HG03378 (cell line): ENCODE data around the gene TMEM221.

ENCODE experiments used
- ATAC-seq: cut with Tn5 transposase; IDR thresholded peaks from one replicate; pipeline ENCODE4 v1.9.1; 2021; ENCODE audit warnings: mild to moderate bottlenecking, moderate library complexity; ENCODE audit not compliant: unreplicated experiment

Gene TMEM221

DNA sequence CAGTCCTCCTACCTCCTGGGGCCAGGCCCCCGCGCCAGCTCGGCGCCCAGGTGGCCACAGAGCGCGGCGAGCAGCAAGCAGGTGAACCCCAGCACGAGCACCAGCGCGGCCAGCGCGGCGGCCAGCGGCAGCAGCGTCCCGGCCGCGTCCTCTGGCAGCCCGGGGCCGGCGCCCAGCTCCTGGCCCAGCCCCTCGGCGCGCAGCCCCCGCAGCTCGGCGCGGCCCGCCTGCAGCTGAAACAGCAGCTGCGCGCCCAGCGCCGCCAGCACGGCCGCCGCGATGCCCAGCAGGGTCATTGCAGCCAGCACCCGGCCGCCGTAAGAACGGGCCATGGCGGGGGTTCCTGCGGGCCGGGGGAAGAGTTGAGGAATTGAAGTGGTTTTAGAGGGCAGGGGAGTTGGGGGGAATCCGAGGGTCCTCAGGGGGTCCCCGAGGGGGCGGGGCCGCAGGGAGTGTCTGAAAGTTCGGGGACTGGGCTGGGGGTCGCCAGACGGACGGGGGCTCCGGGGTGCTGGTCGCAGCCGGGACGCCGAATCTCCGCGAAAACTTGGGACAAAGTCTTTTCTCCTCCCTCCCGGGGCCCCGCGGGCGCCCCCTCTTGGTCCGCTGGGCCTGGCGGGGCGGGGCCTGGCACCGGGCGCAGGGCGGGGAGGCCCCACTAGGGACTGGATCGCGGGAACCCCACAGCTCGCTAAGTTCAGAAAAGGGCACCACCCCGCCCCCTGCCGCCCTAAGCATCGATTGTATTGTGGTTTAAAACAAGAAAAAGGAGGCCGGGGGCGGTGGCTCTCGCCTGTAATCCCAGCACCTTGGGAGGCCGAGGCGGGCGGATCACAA, at the start of gene TMEM221:
TMEM221 (minus strand) TSS at position 538 of the 837 bp plus-strand sequence; CDS start at position 332, 206 bp downstream.
- no peak for ATAC-seq

GRCh38 chr19:17497149-17497798, 48.8 kb upstream of the TMEM221 start:
- ATAC-seq = no peak

GRCh38 chr19:17496337-17496997, 48.0 kb upstream of the TMEM221 start:
- ATAC-seq = no peak

DNA sequence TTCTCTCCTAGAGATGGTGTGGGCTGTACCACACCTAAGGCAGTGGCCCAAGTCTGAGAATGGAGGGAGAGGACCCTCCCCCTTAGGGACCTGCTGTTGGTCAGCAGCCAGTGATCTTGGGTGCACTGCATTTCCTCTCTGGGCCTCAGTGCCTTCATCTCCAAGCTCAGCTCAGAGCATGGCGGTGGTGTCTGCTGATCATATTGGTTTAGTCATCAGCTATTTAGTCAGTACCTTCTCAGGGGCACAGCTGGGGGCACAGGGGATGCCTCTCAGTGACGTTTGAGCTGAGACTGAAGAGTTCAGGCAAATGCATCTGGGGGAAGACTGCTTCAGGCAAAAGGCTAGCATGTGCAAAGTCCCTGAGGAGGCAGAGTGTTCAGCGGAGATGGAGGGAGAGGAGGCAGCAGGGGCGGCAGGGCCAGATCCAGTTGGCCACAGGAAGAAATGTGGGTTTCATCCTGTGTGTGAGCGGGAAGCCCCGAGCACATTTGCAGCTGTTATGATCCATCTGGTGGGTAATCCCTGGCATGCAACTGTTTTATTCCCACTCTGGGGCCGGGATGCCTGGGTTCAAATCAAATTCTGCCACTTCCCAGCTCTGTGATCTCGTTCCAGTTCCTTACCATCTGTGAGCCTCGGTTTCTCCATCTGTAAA, 47.3 kb upstream of the TMEM221 start:
- no peak for ATAC-seq

DNA sequence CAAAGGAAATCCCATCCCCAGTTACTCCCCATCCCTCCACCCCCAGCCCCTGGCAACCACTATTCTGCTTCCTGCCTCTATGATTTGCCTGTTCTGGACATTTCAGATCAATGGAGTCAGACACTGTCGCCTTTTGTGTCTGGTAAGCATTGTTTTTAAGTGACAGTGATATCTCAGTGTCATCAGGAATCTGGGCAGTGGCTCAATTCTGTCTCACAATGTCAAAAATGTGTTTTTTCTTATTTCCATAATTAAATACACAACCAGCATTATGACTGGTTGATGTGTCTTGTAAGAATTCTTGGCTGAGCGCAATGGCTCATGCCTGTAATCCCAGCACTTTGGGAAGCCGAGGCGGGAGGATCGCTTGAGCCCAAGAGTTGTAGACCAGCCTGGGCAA, 42.8 kb upstream of the TMEM221 start:
- no peak for ATAC-seq

- no peak for ATAC-seq
These were observed 41.9 kb upstream of the TMEM221 start for GRCh38 chr19:17490411-17490810.

GRCh38 chr19:17489392-17490030, 41.0 kb upstream of the TMEM221 start:
- ATAC-seq = no peak

- ATAC-seq = no peak
These were observed 40.3 kb upstream of the TMEM221 start for GRCh38 chr19:17488593-17489391.

- no peak for ATAC-seq
These were observed 39.0 kb upstream of the TMEM221 start for GRCh38 chr19:17487284-17488121.

DNA sequence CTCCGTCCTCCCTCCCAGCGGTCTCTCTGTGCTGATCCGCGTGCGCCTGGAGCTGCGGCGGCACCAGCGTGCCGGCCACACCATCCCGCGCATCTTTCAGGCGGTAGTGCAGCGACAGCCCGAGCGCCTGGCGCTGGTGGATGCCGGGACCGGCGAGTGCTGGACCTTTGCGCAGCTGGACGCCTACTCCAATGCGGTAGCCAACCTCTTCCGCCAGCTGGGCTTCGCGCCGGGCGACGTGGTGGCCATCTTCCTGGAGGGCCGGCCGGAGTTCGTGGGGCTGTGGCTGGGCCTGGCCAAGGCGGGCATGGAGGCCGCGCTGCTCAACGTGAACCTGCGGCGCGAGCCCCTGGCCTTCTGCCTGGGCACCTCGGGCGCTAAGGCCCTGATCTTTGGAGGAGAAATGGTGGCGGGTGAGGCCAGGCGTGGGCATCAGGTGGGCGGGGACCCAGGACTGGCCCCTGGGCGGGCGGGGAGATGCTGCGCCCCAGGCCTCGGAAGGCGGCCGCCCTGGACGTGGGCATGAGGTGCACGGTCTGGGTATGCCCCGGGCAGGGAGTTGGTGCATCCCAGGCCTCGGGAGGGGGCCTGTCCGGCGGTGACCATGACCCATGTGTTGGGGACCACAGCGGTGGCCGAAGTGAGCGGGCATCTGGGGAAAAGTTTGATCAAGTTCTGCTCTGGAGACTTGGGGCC, 38.2 kb upstream of the TMEM221 start:
- no peak for ATAC-seq

GRCh38 chr19:17484520-17485185, 36.2 kb upstream of the TMEM221 start:
- no peak for ATAC-seq

GRCh38 chr19:17483605-17484002, 35.1 kb upstream of the TMEM221 start:
- ATAC-seq = no peak

GRCh38 chr19:17482877-17483604, 34.6 kb upstream of the TMEM221 start:
- no peak for ATAC-seq

DNA sequence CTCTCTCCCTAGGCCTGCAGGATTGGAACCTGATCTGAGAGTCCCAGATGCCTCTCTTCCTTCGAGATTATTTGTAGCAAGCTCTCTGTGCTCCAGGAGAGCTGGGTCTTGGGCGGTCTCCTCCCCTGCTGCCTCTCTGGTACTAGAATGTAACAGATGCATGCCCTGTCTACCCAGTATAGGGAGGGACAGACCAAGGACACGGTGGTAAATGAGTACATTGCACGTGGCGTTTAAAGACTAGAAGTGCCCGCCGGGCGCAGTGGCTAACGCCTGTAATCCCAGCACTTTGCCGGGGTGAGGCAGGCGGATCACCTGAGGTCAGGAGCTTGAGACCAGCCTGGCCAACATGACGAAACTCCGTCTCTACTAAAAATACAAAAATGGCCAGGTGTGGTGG, 33.5 kb upstream of the TMEM221 start:
- no peak for ATAC-seq

DNA sequence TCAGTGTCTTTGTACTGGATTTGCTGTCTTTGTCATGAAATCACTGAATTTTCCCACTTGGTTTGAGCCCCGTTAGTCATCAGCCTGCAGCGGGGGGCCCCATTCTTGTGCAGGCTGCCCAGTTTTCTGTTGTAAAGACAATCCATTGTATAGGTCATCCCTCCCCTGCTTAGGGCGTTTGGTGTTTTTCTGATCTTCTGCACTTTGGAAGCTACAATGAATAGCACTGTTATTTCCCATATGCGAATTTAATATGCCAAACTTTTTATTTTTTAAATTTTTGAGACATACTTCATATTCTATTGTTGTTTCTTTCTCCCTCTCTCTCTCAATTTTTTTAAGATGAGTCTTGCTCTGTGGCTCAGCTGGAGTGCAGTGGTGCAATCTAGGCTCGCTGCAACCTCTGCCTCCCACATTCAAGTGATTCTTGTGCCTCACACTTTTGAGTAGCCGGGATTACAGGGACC, 30.9 kb upstream of the TMEM221 start:
- ATAC-seq = no peak

GRCh38 chr19:17475541-17476115, 27.2 kb upstream of the TMEM221 start:
- no peak for ATAC-seq
